Stimulated activated CD4-positive, alpha-beta T cell treated with anti-CD3 and anti-CD28 coated beads, Interleukin-4, amount 100 ng/mL, for 1 hour (primary cell): ENCODE measurements around the gene CDKL2.
"Not testable (repeated sequence)": the region's sequence is repeated elsewhere in the genome, so short reads cannot be mapped to it uniquely, and the experiment has no call there.

Experiments used
- DNase-seq: peaks from one replicate; pipeline ENCODE4 v3.0.0-alpha.2; 2020

Gene CDKL2

GRCh38 chr4:75547647-75548387 lies 82.5 kb downstream of the CDKL2 start:
- DNase-seq = no peak

- no peak for DNase-seq
Measured at GRCh38 chr4:75545526-75545925, 84.8 kb downstream of the CDKL2 start.

- no peak for DNase-seq
Measured at GRCh38 chr4:75544870-75545269, 85.5 kb downstream of the CDKL2 start.

- not testable (repeated sequence) for DNase-seq
Measured at GRCh38 chr4:75544220-75544619, 86.1 kb downstream of the CDKL2 start.

- no peak for DNase-seq
Measured at GRCh38 chr4:75542824-75543223, 87.5 kb downstream of the CDKL2 start.

GRCh38 chr4:75537308-75537707 lies 93.0 kb downstream of the CDKL2 start:
- DNase-seq = not testable (repeated sequence)

- DNase-seq = not testable (repeated sequence)
Measured at GRCh38 chr4:75533926-75534325, 96.4 kb downstream of the CDKL2 start.

GRCh38 chr4:75533339-75533887 lies 96.9 kb downstream of the CDKL2 start:
- not testable (repeated sequence) for DNase-seq

- DNase-seq = not testable (repeated sequence)
Measured at GRCh38 chr4:75531536-75532143, 98.7 kb downstream of the CDKL2 start.

GRCh38 chr4:75530556-75531322 lies 99.6 kb downstream of the CDKL2 start:
- DNase-seq = no peak
